Psoas muscle (tissue), 8 donors: ENCODE data around the gene TLE4. TPM values are rescaled to one million over a fixed set of nuclear protein-coding genes. Genes with fewer than 3 reads are reported as not detected.

Experiments used
- ATAC-seq, 4 donors: fragments of 200-7000 bp; cut with Tn5 transposase; one replicate each; pipeline ENCODE4 v1.9.1; 2020; ENCODE audit warnings: moderate library complexity in 3 of 4, mild to moderate bottlenecking in 2 of 4
- DNase-seq, 2 donors: peaks; one replicate each; pipeline ENCODE4 v3.0.0-alpha.2; 2020
- H3K27ac ChIP-seq: fragments of 200-600 bp; one replicate; pipeline ENCODE4 v1.8.0; 2022
- H3K27me3 ChIP-seq, 3 donors: fragments of 200-600 bp in 1 of 3; one replicate each; pipeline versions ENCODE4 v1.6.1 to v1.8.0; 2013 to 2022; ENCODE audit warnings: low read length in 2 of 3, mild to moderate bottlenecking in 2 of 3, moderate library complexity in 1 of 3; ENCODE audit not compliant: insufficient read depth in 3 of 3
- H3K36me3 ChIP-seq, 2 donors: fragments of 200-600 bp in 1 of 2; one replicate each; pipeline versions ENCODE4 v1.6.1 to v1.8.0; 2013 to 2022; ENCODE audit warnings: low read depth in 1 of 2, mild to moderate bottlenecking in 1 of 2, moderate library complexity in 1 of 2; ENCODE audit not compliant: insufficient read depth in 1 of 2
- H3K4me1 ChIP-seq: fragments of 200-600 bp; one replicate; pipeline ENCODE4 v1.8.0; 2022
- H3K4me3 ChIP-seq: fragments of 200-600 bp; one replicate; pipeline ENCODE4 v1.8.0; 2022; ENCODE audit warnings: mild to moderate bottlenecking
- H3K9me3 ChIP-seq: fragments of 200-600 bp; one replicate; pipeline ENCODE4 v1.8.0; 2022
- CTCF ChIP-seq: fragments of 200-600 bp; IDR thresholded peaks from one replicate; pipeline ENCODE4 v1.8.0; 2022; ENCODE audit warnings: antibody characterized with exemption
- WGBS, 3 donors: extraction: QIAGEN DNeasy Blood & Tissue Kit; methylation state at CpG; one replicate each; pipeline versions ENCODE4 v1.1.6 to v1.1.7; 2013; 5-methylcytosine and 5-hydroxymethylcytosine counted together
- intact Hi-C, 2 donors: fragments of 100-400 bp; cut with DNase I; formaldehyde crosslinking; loops; one replicate each; pipeline versions ENCODE4 v1.11.0 to v1.14.2; 2022
- polyA plus RNA-seq, 3 donors: library from polyadenylated mRNA; stranded (reverse); fragments of 200-250 nt; gene quantifications; one replicate each; pipeline ENCODE4 v1.2.3, GENCODE V29; 2013
- total RNA-seq, 4 donors: library from RNA; stranded (reverse); fragmentation: NEBNext Ultra II Directional in 2 of 4; extraction: Animal tissue kit (Norgen Biotek cat#: 25700) in 2 of 4; gene quantifications; one replicate each; pipeline versions ENCODE4 v1.2.1 to v1.2.4, GENCODE V29; 2021 to 2023
- donor health status: healthy with polysubstance abuse.
- donor health status: DM: no; HTN: no; CAD: no; lungs with moderate emphysema.
- donor health status: Bipolar disorder and iron deficiency.
- donor health status: healthy.
- donor health status: DM: yes; HTN: yes; CAD: no.
- donor health status: DM: no; HTN: no; CAD: no.
- donor health status: DM: no; HTN: no; CAD: no.
- donor health status: DM: yes; HTN: yes; CAD: no.

Gene TLE4
- total and polyA plus RNA-seq, 7 donors: 5.1 to 51.9 (median 18.5) TPM

DNA sequence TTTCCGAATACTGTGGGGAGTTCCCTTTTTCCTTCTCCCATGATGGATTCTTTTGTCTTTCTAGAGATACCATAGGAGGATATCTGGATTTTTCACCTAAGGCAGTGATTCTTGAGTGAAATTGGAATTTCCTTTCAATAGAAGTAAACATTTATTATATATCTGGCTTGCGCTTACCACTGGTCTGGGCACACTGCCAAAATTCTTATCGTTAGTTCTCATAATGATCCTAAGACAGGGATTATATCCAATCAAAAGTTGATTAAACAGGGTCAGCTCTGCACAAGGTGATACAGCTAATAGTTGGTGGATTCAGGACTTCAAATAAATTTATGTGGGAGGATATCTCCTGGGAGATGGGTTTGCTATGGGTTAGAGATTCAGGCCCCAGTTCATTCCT lies 9.6 kb downstream of the TLE4 start:
- H3K4me1 ChIP-seq: peaks cover 83% of the 10 kb centered on the region
- WGBS, 3 donors: 41 to 62% (median 49%) methylated on average over 3 of the region's 3 CpGs
- no peak for TF ChIP-seq CTCF
- H3K27ac ChIP-seq: peak overlapping the region; percentile 17
- DNase-seq: no peak
- no peaks in the 10 kb centered on the region for H3K36me3 ChIP-seq
- no peaks in the 10 kb centered on the region for H3K27me3 ChIP-seq
- no peak overlapping the region for H3K4me3 ChIP-seq
- H3K9me3 ChIP-seq: no peaks in the 10 kb centered on the region
- ATAC-seq: no peak
- intact Hi-C loops: no loop called here

GRCh38 chr9:79581794-79582193 lies 10.0 kb downstream of the TLE4 start:
- H3K36me3 ChIP-seq: no peaks in the 10 kb centered on the region
- intact Hi-C loops: no loop called here
- WGBS, 3 donors: 61 to 68% (median 65%) methylated on average over 3 of the region's 3 CpGs
- DNase-seq (no peak), ATAC-seq (no peak)
- H3K4me1 ChIP-seq: peaks cover 81% of the 10 kb centered on the region
- TF ChIP-seq CTCF: no peak
- no peak overlapping the region for H3K4me3 ChIP-seq
- no peaks in the 10 kb centered on the region for H3K9me3 ChIP-seq
- no peaks in the 10 kb centered on the region for H3K27me3 ChIP-seq
- peak overlapping the region; percentile 17 for H3K27ac ChIP-seq

DNA sequence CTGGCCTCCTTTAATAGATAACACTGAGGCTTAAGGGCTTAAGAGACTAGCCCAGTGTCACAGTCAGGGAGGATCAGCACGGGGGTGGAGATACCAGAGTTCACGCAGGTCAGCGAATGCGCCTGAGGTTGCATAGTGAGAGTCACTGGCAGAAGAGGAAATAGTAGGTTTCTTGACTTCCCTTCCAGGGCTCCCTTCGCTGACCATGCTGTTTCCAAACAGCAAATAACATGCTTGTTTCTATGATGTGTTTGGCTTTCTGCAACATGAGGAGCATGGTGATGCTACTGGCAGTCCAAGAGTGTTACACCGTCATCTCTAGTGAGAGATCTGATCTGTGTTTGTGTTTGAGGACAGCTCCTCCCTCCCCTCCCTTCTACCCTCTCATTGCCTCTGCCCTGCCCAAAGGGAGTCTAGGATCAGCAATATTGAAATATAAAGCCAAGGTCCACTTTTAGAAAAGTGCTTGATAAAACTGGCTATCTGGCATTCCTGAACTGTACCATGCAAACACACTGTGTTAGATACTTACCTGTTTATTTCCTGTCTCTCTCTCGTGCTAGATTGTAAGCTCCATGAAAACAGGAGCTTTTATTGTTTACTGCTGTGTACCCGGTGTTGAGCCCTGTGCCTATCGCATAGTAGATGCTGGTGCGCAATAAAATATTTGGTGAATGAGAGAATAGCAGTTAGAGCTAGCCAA lies 12.3 kb downstream of the TLE4 start:
- H3K9me3 ChIP-seq: no peaks in the 10 kb centered on the region
- no peaks in the 10 kb centered on the region for H3K36me3 ChIP-seq
- peak; percentile 90 to 96 (median 92) for ATAC-seq
- H3K4me3 ChIP-seq: peak overlapping the region; percentile 50
- H3K4me1 ChIP-seq: peaks cover 79% of the 10 kb centered on the region
- 29 to 38% (median 29%) methylated on average over 10 of the region's 10 CpGs for WGBS, 3 donors
- TF ChIP-seq CTCF: no peak
- intact Hi-C loops: no loop called here
- no peaks in the 10 kb centered on the region for H3K27me3 ChIP-seq
- DNase-seq: peak; percentile 40 to 84
- H3K27ac ChIP-seq: peak overlapping the region; percentile 82

DNA sequence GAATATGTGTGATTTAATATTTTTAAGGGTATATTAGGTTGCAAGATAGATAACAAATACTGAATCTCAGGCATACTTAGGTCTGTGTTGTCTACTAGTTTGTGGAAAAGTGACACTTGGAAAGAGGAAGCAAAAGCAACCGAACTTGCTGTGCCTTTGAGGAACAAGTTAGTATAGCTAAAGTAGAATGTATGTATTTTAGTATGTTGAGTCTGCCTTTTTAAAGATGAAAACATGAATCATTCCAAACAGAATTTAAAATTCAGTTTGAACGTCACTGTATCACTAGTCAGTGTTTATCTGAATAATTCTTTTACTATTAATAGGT lies 12.9 kb downstream of the TLE4 start:
- H3K36me3 ChIP-seq: no peaks in the 10 kb centered on the region
- 26 to 36% (median 33%) methylated on average over 2 of the region's 2 CpGs for WGBS, 3 donors
- H3K27me3 ChIP-seq: no peaks in the 10 kb centered on the region
- H3K4me3 ChIP-seq: peak overlapping the region; percentile 50
- peak overlapping the region; percentile 82 for H3K27ac ChIP-seq
- intact Hi-C loops: no loop called here
- no peak for TF ChIP-seq CTCF
- H3K9me3 ChIP-seq: no peaks in the 10 kb centered on the region
- no peak for DNase-seq
- ATAC-seq: no peak
- peaks cover 77% of the 10 kb centered on the region for H3K4me1 ChIP-seq
